Cardiac fibroblast (primary cell): ENCODE results near the gene NOL9.

Experiments
- DNase-seq, 2 donors: peaks; one replicate each; pipeline versions ENCODE4 v3.0.0 to v3.0.0-alpha.2; 2010; ENCODE audit warnings: low read depth in 2 of 2
- H3K4me3 ChIP-seq, 2 donors: replicated peaks in 1 of 2; 1 replicate in 1 of 2; 2 replicates in 1 of 2; pipeline ENCODE4 v1.5.1; 2011; ENCODE audit warnings: low read depth in 2 of 2, low read length in 2 of 2, mild to moderate bottlenecking in 2 of 2, moderate library complexity in 1 of 2
- CTCF ChIP-seq: IDR thresholded peaks from one replicate; pipeline ENCODE4 v1.5.1; 2011; ENCODE audit warnings: low read depth, mild to moderate bottlenecking, low read length, inconsistent platforms

Gene NOL9

DNA sequence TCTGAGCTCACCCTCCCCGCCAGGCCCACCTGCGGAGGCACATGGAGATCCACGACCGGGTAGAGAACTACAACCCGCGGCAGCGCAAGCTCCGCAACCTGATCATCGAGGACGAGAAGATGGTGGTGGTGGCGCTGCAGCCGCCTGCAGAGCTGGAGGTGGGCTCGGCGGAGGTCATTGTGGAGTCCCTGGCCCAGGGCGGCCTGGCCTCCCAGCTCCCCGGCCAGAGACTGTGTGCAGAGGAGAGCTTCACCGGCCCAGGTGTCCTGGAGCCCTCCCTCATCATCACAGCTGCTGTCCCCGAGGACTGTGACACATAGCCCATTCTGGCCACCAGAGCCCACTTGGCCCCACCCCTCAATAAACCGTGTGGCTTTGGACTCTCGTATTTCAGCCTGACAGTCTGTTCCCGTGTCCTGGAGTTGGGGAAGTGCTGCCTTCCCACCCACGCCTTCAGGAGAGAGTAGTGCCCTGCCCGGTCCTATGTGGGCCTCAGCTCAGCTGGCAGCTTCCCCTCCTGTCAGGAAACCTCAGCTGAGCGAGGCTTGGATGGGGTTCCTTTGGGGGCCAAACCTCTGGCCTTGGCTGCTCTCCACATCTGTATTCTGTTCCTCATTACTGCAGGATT, 34.7 kb upstream of the NOL9 start:
- TF ChIP-seq CTCF, result no peak
- no peak for DNase-seq
- H3K4me3 ChIP-seq, result no peak overlapping the region

- no peak overlapping the region for H3K4me3 ChIP-seq
- DNase-seq, result no peak
- TF ChIP-seq CTCF, result no peak
These were observed 34.0 kb upstream of the NOL9 start for GRCh38 chr1:6588128-6588892.

GRCh38 chr1:6587261-6588005, 33.1 kb upstream of the NOL9 start:
- TF ChIP-seq CTCF, result no peak
- H3K4me3 ChIP-seq, result no peak overlapping the region
- no peak for DNase-seq

GRCh38 chr1:6586404-6586816, 32.1 kb upstream of the NOL9 start:
- DNase-seq, result no peak
- no peak overlapping the region for H3K4me3 ChIP-seq
- no peak for TF ChIP-seq CTCF

DNA sequence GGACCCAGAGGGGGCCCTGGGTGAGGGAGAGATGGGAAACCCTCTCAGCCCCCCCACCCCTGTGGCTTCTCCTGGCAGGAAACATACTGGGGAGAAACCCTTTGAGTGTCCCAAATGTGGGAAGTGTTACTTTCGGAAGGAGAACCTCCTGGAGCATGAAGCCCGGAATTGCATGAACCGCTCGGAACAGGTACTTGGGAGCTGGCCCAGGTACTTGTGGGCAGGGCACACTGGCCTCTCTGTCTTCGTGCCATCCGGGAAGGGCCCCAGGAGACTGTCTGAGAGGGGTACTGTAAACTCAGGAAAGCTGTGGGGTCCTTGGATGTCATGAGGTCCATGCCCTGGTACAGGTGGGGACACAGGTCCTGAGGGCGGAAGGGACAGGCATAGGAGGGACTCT, 31.5 kb upstream of the NOL9 start:
- no peak for DNase-seq
- no peak for TF ChIP-seq CTCF
- no peak overlapping the region for H3K4me3 ChIP-seq

GRCh38 chr1:6585081-6585722, 30.9 kb upstream of the NOL9 start:
- DNase-seq, result no peak
- H3K4me3 ChIP-seq, result no peak overlapping the region
- TF ChIP-seq CTCF, result no peak
